GM21576 (cell line): Measurements from ENCODE around the gene MRPS6.

Source experiments
- ATAC-seq: cut with Tn5 transposase; IDR thresholded peaks from one replicate; pipeline ENCODE4 v1.9.1; 2021; ENCODE audit warnings: mild to moderate bottlenecking, moderate library complexity; ENCODE audit not compliant: unreplicated experiment

The MRPS6 gene

DNA sequence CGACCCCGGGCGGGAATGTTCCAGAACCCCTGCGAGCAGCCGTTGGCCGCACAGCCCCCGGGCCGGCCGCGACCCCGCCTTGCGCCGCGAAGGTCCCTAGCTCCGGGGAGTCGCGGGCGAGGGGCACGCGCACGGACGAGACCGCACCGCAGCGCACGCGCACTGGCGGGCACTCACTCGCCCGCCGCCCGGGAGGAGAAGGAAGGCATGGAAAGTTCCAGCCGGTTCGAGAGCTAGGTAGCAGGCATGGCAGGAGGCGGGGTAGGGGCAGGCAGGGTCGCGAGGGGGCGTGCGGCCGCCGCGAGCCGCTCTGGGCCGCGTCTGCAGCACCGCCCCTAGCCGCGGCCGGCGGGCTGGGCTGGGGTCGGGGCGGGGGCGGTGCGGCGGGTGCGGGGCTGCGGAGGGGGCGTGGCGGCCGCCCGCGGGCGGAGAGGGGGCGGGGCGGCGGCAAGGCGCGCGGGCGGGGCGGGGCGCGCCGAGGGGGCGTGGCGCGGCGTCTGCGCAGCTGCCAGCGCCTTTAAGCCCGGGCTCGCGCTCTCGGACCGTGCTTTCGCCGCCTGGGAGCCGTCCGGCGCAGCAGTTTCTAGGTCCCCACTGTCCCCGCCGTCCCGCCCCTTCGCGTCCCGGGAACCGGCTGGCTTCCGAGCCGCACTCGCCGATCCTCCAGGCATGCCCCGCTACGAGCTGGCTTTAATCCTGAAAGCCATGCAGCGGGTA lies at the start of gene MRPS6, which contains the start of gene SLC5A3:
Gene MRPS6 (plus strand): TSS at position 547 of the 717 bp plus-strand sequence. CDS start 123 bp downstream, at position 670.
Gene SLC5A3 (plus strand): TSS at position 547 of the 717 bp plus-strand sequence. CDS start 21,621 bp downstream, outside the sequence.
- ATAC-seq = peak; percentile 68

DNA sequence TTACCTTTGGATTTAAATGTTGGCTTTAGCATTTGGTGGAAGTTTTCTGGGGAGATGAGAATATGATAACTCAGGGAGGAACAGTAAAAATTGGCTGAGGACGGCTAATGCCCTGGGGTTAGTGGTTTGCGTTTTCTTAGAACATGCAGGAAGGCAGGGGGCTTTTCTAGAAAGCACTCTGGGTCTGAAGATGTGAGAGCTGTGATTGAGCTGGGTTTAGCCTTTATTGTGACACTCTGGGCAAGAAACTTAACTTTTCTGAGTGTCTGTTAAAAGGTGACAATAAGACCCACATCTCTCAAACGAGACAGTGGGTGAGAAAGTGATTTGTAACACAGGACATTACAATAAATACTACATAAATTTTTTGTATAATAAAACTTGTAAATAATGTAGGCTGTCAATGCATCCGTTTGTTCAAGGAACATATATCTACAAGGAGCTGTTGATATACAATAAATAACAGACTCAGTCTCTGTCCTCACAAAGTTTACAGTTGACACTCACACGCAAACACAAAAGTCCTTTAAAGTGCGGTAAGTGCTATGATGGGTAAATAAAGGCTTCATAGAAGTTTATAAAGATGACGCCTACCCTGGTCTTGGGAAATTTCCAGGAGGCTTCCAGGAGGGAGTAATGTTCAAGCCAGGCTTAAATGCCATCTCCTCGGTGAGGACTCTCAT lies 49.5 kb upstream of the MRPS6 start:
- no peak for ATAC-seq

DNA sequence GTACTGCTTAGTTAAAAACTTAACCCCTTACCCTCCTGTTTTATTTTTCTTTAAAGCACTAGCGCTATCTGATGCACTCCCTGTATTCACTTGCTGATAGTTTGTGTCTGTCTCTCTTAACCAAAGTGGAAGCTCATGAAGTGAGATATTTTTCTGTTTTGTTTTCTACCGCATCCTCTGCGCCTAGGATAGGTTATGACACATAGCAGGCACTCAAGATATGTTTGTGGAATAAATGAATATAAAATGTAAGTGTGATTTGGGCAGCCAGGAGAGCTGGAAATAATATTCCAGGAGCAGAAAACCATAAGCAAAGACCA lies 49.0 kb upstream of the MRPS6 start:
- ATAC-seq = no peak

DNA sequence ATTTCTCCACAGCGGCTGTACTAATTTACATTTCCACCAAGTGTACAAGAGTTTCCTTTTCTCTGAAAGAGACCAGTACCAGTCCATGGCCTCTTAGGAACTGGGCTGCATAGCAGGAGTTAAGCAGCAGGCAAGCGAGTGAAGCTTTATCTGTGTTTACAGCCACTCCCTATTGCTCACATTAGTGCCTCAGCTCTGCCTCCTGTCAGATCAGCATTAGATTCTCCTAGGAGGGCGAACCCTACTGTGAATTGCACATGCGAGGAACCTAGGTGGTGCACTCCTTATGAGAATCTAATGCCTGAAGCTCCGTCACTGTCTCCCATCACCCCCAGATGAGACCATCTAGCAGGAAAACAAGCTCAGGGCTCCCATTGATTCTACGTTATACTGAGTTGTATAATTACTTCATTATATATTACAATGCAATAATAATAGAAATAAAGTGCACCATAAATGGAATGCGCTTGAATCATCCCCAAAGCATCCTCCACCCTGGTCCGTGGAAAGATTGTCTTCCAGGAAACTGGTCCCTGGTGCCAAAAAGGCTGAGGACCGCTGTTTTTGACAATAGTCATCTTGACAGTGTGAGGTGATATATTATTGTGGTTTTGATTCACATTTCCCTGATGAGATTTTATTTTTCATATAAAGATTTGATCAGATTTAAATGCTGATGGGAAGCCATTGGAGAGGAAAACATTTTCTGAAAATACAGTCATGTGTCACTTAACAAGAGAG lies 45.5 kb upstream of the MRPS6 start:
- ATAC-seq = no peak

DNA sequence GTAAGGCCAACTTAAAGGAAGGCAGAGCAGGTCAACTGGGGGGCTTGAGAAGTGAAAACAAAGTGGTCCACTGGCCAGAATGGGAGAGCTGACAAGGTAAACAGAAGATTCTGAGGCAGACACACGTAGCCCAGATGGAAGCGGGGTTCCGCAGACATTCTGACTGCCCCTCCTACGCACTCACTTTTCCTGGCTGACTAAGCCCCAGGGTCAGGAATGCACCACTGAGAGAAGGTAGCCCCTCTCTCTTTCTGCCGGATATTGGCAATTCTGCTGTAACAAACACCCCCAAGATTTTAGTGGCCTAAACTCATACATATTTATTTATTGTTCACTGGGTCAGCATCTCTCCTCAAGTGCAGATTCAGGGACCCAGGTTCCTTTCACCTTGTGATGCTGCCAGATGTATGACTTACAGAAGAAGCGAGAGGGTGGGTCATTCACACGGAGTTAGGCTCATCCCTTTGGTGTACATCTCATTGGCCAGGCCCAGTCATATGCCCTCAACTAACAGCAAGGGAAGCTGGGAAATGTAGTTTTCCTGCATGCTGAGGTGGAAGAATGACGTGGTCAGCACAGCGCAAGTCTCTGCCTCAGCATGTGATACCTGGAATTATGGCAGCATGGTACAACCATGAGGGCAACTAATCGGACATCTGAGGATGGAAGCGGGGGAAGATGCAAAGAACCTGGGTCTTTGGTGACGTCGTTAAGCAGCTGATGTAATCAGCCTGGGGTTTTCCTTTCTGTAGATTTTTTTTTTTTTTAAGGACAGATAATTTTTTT lies 43.4 kb upstream of the MRPS6 start:
- ATAC-seq = peak; percentile 77

DNA sequence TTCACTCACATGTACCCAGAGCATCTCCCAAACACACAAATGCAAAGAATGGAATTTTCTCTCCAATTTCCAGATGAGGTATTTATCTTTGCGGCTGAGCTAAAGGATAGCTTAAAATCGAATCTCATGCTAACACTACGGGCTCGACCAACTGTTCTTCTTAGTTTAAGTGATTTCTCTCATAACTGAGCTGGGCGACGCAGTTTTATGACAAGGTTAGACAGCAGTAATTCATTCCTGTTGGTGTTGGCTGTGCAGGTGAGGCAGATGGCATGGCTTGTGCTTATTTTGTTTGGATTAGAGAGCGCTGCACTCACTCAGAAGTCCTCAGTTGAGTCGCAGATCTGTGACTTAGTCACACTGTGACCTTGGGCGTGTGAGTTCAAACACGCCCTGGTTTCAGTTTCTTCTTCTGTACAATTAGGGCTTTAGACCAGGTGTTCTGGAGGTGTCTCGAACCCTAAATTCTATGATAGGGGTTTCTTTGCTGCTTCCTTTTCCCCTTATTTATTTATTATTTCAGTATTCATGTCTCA lies 41.5 kb upstream of the MRPS6 start:
- ATAC-seq = no peak

DNA sequence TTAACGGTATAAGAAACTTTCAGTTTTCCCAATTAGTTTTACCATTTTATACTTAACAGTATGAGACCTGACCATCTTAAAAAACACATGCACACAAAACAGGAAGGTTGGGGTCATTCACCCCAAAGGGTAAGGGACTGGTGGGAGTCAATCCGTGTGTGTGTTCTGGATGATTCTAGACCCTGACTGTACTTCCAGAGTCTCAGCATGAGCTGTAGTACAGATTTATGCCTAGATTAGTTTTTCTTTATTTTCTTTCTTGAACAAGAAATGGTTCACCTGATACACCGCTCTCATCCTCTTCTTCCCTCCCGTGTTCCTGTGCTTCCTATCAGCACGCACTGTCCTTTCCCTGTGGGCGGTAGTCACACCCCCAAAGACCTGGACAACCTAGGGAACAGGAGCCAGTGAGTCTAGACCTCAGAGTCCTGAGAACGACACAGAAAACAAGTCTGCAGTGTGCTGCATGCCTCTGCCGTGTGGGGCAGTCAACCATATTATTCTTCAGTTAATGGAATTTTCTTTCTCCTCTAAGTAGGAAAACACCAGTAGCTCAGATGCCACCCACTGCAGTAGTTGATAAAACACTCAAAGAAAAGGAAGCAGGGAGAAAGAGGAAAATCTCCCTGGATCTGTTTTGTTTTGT lies 38.9 kb upstream of the MRPS6 start:
- no peak for ATAC-seq

DNA sequence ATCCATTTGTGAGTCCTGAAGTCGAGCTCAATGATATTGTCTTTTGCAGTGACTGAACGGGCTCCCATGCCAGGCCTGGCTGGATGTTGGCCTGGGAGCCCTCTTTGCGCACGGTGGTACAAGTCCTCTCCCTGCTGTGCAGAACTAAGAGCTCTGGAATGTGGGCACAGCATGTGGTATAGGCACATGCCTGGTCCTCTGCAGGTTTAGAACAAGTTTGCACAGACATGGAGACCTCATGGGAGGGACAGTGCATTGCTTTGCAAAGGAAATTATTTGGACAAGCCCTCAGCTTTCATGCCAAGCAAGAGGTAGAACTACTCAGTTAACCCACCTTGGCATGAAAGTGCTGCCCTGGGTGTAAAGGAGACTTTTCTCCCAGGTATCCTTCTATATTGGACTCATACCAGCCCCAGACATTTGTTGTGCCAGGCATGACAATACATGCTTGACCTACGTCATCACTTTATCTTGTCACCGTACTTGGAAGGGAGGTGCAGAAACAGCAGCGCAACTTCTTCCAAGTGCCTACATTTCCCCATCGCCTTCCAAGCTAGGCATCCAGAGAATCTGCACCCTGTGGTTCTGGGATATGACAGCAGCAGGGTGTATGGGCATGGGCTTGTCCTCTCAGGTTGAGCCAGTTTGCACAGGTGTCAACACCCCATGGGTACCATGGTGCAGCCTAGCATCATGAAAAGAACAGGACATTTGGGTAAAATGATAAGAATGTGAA lies 37.6 kb upstream of the MRPS6 start:
- ATAC-seq = no peak

DNA sequence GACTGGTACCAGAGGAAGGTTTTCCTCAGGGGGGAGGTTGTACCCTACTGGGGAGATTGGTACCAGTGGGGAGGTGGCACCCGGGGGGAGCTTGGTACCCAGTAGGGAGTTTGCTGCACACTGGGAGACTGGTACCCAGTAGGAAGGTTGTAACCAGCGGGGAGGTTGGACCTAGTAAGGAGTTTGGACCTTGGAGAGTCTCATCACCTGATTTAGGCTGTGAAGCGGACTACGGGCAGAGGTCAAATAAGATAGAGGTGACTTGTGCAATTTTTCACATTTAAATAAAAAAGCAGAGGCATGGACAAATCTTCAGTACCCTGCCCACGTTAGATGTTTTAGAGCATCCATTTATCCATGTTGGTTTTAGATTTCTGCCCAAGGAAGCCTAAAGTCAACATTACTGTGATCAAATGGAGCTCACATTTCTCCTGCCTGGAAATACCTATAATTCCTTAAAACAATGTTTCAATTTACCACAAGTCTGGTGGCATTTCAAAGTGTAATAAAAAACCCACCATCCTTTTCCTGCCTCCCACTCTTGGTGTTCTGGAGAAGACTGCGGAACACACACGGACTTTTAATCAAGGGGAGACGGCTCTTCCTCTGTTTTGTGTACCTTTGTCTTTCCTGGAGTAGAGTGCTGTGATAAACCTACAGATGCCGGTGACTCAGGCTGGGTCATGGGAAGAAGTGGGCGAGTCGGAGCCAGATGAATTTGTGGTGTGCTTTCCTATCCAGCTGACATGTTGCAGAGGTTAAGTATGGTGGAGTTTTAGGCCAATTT lies 36.2 kb upstream of the MRPS6 start:
- ATAC-seq = no peak

DNA sequence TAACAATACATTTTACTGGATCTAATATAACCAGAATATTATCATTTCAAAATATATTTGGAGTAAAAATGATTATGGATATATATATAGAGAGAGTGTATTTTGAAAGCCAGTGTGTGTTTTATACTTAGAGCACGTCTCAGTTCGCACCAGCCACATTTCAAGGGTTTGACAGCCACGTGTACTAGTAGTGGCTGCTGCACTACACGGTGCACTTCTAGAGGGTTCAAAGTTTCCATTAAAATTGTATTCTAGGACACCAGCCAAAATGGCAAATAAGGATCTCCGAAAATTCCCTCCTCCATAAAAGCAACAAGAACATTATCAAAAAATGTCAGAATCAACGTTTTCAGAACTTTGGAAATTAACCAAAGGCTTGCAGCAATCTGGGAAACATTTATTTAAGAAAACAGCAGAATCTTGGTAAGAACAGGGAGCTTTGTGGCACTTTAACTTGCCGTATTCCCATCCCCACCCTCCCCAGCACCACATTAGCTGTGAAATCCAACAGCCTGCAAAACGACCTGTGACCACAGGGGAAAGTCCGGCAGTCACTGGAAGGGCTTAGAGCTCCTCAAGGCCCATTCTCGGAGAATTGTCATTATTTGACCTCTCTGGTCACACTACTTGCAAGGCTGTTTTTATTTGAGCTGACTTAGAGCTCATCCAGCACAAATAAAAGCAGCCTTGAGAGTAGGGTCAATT lies 33.5 kb upstream of the MRPS6 start:
- ATAC-seq = no peak

DNA sequence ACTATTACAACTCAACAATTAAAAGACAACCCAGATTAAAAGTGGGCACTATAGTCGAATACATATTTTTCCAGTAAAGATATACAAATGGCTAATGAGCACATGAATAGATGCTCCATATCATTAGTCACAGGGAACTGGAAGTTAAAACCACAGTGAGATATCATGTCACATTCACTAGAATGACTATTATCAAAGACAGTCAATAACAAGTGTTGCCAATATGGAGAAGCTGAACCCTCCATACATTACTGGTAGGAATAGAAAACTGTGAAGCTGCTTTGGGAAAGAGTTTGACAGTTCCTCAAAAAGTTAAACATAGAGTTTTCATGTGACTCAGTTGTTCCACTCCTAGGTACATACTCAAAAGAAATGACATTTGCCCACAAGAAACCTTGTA lies 30.6 kb upstream of the MRPS6 start:
- ATAC-seq = no peak

DNA sequence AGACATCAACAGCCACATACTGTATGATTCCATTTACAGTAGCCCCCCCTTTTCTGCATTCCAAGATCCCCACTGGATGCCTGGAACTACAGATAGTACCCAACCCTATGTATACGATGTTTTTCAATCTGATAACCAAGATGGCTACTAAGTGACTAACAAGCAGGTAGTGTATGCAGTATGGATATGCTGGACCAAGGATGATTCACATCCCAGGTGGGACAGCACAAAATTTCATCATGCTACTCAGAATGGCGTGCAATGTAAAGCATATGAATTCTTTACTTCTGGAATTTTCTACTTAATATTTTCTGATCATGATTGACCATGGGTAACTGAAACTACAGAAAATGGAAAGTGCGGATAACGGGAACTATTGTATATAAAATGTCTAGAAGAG lies 30.0 kb upstream of the MRPS6 start:
- no peak for ATAC-seq

DNA sequence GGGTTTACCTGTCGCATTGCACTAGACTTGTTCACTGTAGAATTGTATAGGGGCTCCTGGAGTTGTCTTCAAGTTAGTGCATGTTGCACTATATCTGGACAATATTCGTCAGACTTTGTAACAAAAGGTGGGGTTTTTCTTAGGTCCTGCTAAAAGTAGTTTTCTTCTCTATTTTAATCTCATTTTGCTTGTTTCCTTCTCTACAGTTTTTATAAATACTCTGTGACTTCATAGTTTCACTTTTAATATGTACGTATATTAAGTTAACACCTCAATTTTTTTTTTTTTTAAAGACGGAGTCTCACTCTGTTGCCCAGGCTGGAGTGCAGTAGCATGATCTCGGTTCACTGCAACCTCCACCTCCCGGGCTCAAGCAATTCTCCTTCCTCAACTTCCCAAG lies 26.5 kb upstream of the MRPS6 start:
- peak; percentile 68 for ATAC-seq

DNA sequence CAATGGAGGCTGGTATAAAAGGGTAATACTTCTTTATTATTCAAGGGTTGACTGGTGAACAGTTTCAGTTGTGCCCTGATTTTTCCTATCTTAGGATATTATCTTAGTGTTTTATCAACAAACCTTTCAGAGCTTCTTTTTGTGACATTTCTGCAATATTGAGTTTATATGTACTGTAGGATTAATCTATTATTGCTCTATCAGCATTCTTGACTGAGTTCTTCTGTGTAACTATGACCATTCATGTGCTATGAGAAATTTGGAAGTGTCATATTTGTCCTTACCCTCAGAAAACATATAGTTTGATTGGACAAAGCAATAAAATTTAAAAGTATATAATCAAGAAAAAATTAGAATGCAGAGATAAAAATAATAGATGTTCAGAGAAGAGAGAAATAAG lies 25.5 kb upstream of the MRPS6 start:
- ATAC-seq = no peak

DNA sequence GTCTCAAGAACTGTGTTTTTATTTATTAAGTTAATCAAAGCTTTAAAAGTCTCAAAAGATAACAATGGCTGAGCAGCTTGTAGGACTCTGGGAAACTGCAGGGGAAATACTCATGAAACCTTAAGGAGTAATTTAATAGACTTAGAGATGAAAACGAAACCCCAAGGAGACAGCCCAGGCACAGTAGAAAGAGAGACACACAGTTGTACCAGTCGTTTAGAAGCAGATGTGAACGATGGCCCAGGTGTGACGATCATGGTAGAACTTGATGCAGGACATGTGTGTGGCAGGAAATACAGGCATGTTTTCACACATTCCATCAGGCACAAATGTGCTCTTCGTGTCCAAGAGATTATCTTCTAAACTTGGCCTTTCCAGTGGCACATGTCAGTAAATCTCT lies 21.2 kb upstream of the MRPS6 start:
- ATAC-seq = no peak

DNA sequence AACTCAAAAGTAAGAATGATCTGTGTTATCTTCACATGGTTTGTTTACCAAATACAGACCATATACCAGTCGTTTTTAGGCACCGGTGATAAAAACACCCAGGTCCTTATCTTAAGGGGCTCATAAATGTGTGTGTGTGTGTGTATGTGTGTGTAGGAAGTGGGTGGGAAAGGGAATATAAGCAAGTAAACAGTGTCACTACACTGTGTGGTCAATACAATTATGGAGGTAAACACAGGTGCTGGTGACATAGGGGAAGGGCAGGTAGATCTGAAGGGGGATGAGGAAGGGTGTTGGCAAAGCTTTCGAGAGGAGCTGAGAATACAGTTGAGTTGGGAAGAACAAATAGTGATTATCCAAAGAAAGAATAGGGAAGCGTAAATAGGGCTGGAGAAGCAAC lies 19.1 kb upstream of the MRPS6 start:
- ATAC-seq = no peak

DNA sequence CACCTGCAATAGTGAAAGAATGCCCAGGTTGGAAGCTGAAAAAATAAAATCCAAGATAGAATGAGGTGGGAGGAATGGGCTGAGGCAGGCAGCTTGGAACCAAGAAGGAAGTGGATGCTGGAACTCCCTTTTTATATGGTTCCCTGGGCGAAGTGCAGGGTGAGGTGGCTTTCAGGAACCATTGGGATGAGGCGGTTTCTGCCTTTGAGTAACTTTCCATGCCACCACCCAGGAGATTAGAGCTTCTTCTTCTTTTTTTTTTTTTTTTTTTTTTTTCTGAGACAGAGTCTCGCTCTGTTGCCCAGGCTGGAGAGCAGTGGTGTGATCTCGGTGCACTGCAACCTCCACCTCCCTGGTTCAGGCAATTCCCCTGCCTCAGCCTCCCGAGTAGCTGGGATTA lies 17.8 kb upstream of the MRPS6 start:
- no peak for ATAC-seq

DNA sequence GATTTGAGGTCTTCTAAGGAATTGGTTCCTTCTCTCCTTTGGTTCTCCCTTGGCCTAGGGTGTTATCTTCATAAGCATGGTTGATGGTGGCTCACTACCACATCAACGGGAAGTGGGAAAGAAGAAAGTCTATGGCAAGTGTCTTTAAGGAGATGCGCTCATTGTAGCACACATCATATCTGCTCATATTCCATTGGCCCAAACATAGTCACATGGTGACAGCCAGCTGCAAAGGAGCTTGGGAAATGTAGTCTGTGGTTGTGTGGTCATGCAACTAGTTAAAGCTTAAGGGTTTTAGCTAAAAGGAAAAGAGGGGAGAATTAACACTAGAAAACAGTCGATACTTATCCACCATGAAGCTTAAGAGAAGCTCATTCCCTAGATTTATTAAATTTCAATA lies 11.4 kb upstream of the MRPS6 start:
- ATAC-seq = no peak
